B cell (primary cell): ENCODE measurements around the gene TACC3.

ENCODE experiments used
- EZH2 ChIP-seq: IDR thresholded peaks from 2 replicates; pipeline ENCODE4 v1.6.1; 2012; ENCODE audit warnings: borderline replicate concordance, low read depth, mild to moderate bottlenecking, moderate library complexity, low read length; ENCODE audit not compliant: insufficient read depth, poor library complexity, severe bottlenecking
- TF ChIP-seq, protein P1 (sequence below): fragments of 200-600 bp; IDR thresholded peaks from one replicate; pipeline ENCODE4 v1.8.0; 2022; ENCODE audit warnings: antibody characterized with exemption, mild to moderate bottlenecking

- TF ChIP-seq, protein P1, sequence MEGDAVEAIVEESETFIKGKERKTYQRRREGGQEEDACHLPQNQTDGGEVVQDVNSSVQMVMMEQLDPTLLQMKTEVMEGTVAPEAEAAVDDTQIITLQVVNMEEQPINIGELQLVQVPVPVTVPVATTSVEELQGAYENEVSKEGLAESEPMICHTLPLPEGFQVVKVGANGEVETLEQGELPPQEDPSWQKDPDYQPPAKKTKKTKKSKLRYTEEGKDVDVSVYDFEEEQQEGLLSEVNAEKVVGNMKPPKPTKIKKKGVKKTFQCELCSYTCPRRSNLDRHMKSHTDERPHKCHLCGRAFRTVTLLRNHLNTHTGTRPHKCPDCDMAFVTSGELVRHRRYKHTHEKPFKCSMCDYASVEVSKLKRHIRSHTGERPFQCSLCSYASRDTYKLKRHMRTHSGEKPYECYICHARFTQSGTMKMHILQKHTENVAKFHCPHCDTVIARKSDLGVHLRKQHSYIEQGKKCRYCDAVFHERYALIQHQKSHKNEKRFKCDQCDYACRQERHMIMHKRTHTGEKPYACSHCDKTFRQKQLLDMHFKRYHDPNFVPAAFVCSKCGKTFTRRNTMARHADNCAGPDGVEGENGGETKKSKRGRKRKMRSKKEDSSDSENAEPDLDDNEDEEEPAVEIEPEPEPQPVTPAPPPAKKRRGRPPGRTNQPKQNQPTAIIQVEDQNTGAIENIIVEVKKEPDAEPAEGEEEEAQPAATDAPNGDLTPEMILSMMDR = no peak
- no peak for TF ChIP-seq EZH2
Observed at GRCh38 chr4:1739358-1739757, 18.0 kb downstream of the TACC3 start.
